AG09309 (cell line): ENCODE results near the gene KRT86.

ENCODE experiments used
- DNase-seq: peaks from one replicate; pipeline ENCODE4 v3.0.0-alpha.2; 2010; ENCODE audit warnings: low read depth
- H3K4me3 ChIP-seq: 2 replicates; pipeline ENCODE4 v1.5.1; 2011; ENCODE audit warnings: mild to moderate bottlenecking, low read depth, low read length, moderate library complexity; ENCODE audit not compliant: control insufficient read depth
- TF ChIP-seq, protein P1 (sequence below): IDR thresholded peaks from 2 replicates; pipeline ENCODE4 v1.5.1; 2011; ENCODE audit warnings: mild to moderate bottlenecking, low read depth, low read length, inconsistent platforms; ENCODE audit not compliant: insufficient read depth, control insufficient read depth; ENCODE audit errors: missing control alignments

The KRT86 gene

DNA sequence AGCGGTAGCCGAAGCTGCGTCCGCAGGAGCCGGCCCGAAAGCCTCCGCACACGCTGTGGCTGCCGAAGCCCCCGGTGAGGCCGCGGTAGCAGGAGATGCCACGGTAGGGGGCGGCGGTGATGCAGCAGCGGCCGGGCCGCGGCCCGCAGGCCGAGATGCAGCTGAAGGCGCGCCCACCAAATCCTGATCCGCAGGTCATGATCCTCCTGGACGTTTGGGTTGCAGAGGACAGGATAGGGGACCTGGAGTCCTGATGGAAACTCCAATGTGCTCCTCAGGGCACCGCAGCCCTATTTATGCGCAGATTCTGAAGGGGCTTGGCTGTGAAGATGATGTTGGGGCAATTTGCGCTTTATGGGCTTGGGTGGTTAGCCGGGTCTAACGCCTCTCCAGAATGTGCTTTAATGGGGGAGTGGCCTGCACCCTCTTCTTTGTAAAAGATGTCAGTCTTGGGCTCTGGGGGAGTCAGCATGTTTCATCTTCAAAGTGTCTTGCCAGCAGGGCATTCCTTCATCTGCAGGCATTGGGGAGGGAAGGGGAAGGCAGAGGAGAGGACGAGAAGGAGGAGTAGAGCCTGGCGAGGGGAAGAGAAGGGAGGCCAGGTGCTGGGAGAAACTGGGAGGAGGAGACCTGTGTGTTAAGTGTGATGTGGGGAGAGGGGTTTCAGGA is 17.0 kb downstream of the KRT86 start, which contains the start of gene KRT81:
Gene KRT81, minus strand, starts transcription at position 268 of the 669 bp plus-strand sequence. Its CDS starts 69 bp downstream, at position 199.
- DNase-seq: no peak
- no peak within 1 kb of the TSS for H3K4me3 ChIP-seq
- TF ChIP-seq, protein P1, sequence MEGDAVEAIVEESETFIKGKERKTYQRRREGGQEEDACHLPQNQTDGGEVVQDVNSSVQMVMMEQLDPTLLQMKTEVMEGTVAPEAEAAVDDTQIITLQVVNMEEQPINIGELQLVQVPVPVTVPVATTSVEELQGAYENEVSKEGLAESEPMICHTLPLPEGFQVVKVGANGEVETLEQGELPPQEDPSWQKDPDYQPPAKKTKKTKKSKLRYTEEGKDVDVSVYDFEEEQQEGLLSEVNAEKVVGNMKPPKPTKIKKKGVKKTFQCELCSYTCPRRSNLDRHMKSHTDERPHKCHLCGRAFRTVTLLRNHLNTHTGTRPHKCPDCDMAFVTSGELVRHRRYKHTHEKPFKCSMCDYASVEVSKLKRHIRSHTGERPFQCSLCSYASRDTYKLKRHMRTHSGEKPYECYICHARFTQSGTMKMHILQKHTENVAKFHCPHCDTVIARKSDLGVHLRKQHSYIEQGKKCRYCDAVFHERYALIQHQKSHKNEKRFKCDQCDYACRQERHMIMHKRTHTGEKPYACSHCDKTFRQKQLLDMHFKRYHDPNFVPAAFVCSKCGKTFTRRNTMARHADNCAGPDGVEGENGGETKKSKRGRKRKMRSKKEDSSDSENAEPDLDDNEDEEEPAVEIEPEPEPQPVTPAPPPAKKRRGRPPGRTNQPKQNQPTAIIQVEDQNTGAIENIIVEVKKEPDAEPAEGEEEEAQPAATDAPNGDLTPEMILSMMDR: no peak

DNA sequence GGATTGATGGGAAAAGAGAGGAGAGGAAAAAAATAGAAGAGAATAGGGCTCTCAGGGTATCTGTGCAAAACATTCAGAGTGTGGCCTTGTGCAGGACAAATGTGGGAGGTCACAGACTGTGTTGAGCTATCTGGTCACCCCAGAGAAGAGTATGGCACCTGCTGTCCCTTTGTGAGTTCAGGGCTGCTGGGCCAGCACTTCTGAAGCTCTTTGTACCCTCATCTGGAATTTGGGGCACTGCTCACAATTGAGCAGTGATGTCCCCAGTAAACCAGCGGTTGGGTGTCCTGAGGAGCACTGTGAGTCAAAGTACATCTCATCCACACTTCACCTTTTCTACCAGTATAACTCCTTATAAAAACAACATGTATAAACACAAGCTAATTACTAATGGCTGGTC is 19.5 kb downstream of the KRT86 start:
- H3K4me3 ChIP-seq: no peak overlapping the region
- TF ChIP-seq, protein P1: no peak
- DNase-seq: no peak

DNA sequence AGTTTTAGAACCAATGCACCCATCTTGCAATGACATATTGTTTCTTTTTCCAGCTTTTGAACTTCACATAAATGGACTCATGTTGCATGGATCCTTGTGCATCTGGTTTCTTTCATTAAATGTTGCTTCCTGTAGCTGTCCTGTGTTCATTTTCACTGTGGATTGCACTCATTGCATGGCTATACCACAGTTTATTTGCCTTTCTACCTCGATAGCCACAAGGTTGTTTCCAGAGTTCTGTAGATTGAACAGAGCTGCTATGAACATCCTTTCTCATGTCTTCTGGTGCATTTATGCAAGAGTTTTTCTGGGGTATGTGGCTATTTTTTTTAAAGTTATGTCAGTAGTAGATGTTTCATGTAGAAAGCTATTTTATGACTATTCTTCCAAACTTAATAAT is 20.4 kb downstream of the KRT86 start:
- DNase-seq: no peak
- no peak overlapping the region for H3K4me3 ChIP-seq
- TF ChIP-seq, protein P1: no peak

DNA sequence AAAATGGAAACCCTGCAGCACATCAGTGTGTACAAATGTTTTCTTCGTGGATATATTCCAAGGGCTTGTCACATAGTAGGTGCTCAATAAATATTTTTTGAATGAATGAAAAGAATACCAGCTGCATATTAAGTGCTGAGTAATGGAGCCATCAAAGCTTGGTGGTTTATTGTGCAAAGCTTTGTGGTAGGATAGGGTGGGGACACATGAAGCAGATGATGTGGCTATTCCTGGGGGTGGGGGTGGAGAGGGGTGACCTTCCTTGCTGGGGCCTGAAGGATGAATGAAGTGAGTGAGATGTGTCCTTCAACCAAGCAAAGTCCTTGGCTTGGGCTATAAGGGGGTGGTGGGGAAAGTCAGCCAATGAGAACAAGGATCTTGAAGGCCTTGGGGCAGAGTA is 21.2 kb downstream of the KRT86 start:
- no peak for DNase-seq
- TF ChIP-seq, protein P1: no peak
- H3K4me3 ChIP-seq: no peak overlapping the region

DNA sequence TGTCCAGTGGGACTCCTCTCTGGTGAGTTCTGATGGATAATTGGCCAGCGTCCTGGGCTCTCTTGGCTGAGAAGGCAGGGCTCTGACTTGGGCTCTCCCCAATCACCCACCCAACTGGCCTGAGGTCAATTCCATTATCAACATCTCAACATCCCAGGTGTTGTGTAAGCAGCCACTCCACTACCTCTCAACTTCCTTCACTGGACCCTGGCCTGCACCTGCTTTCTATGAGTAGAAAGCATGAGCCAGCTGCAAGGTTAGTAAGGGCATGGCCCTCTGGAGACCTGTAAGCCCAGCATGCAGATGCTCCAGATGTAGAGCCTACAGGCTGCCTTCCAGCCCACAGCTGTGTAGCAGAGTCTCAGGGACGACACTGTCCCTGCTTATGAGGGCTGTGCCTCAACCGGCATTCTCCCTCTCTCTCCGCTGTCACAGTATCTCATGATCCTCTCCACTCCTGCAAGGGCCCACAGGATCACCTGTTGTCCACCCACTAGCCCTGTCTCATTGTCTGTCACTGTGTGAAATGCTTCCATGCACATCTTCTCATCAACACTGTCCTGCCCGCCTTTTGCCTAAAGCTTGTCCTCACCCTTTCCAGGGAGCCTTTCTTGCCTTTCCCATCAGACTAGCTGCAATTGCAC is 22.2 kb downstream of the KRT86 start:
- DNase-seq: no peak
- H3K4me3 ChIP-seq: no peak overlapping the region
- TF ChIP-seq, protein P1: no peak

DNA sequence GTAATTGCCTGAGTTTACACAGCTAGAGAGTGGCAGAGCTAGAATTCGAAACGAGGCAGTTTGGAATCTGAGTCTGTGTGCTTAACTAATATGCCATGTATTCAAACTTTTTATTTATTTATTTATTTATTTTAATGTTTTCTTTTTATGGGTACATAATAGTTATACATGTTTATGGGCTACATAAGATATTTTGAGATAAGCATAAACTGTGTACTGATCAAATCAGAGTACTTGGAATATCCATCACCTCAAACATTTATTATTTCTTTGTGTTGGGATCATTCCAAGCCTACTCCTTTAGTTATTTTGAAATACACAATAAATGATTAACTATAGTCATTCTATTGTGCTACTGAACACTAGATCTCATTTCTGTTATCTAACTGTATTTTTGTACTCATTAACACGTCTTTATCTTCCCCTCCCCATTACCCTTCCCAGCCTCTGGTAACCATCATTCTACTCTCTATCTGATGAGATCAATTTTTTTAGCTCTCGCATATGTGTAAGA is 24.3 kb downstream of the KRT86 start:
- no peak overlapping the region for H3K4me3 ChIP-seq
- DNase-seq: no peak
- TF ChIP-seq, protein P1: no peak
